ENCODE data around the gene DAB2IP. TPM values are rescaled to one million over a fixed set of nuclear protein-coding genes. Genes with fewer than 3 reads are reported as not detected.
"Not testable (repeated sequence)": the region's sequence is repeated elsewhere in the genome, so short reads cannot be mapped to it uniquely, and the experiment has no call there.

DAB2IP gene
- total RNA-seq, 2 experiments from 2014 or later, result not detected

DNA sequence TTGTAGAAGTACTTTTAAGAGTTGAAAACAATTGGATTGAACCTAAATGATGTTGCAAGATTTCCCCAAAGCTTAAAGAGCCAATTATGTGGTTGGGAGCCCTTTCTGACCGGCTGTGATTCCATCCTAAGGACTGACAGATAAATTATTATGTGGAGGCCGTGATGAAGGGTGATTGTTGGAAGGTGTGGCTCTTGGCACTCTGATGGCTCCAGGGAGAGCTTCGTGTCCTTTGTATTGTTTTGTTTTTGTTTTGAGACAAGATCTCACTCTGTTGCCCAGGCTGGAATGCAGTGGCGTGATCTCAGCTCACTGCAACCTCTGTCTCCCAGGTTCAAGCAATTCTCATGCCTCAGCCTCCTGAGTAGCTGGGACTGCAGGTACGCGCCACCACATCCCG is 32.5 kb upstream of the DAB2IP start:
- POLR2A ChIA-PET, H3K4me3 Mint-ChIP-seq: not testable (repeated sequence)

DNA sequence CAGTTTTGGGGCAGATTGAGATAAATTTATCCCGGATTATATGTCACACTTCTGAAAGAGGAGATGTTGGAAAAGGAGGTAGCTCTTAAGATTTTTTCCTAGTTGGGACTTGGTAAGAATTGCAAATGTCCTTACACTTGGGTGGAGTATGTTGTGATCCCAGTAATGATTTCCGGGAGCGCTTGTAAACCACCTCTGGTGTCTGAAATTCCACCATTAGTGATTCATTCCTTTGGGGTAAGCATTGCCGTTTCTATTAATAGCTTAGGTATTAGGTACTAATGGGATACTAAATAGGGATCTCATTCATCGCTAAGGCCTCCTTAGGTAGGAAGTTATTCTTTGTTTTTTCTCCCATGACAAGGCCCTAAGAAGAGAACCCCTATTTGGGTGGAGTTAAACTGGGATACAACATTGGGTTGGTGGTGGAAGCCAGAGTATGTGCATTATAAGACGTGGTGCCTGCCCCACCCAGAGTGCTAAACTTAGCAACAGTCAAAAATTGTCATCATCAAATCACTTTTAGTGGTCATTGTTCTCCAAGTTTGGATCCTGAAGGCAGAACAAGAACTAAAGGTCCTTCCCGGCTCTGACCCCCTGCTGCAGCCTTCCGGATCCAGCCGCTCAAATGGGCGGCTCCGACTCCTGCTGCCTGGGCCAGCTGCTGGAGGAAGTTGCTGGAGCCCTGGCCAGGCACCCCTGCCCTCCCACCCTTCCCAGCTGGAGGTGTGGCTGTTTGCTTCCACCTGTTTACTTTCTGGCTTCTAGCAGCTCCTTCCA is 31.7 kb upstream of the DAB2IP start:
- Mint-ChIP-seq H3K4me3 (no peak overlapping the region), H3K27me3 (peaks cover 5% of the 10 kb centered on the region), H3K4me1 (no peaks in the 10 kb centered on the region), H3K9me3 (no peaks in the 10 kb centered on the region), H3K36me3 (ENCODE audit: low read depth) (no peaks in the 10 kb centered on the region), H3K27ac (no peak overlapping the region)
- POLR2A ChIA-PET, result no interaction called here
- CTCF ChIA-PET, result no interaction called here
- no peak for DNase-seq

More for the DNA sequence above, 32.5 kb upstream of the DAB2IP start:
- H3K36me3 Mint-ChIP-seq (ENCODE audit: low read depth); H3K9me3 Mint-ChIP-seq; H3K27me3 Mint-ChIP-seq; CTCF ChIA-PET; H3K4me1 Mint-ChIP-seq; H3K27ac Mint-ChIP-seq; DNase-seq: not testable (repeated sequence)

- CTCF ChIA-PET, result no interaction called here
Observed at GRCh38 chr9:121620325-121620673, 31.1 kb upstream of the DAB2IP start.

GRCh38 chr9:121620777-121621449 is 30.5 kb upstream of the DAB2IP start:
- Mint-ChIP-seq H3K4me1 (no peaks in the 10 kb centered on the region), H3K36me3 (ENCODE audit: low read depth) (no peaks in the 10 kb centered on the region), H3K27ac (no peak overlapping the region), H3K4me3 (no peak overlapping the region), H3K27me3 (peaks cover 3% of the 10 kb centered on the region), H3K9me3 (no peaks in the 10 kb centered on the region)
- ChIA-PET CTCF (no interaction called here), POLR2A (no interaction called here)
- DNase-seq, result no peak

More at GRCh38 chr9:121620325-121620673, 31.1 kb upstream of the DAB2IP start:
- Mint-ChIP-seq H3K4me1 (no peaks in the 10 kb centered on the region), H3K36me3 (ENCODE audit: low read depth) (no peaks in the 10 kb centered on the region), H3K9me3 (no peaks in the 10 kb centered on the region), H3K27ac (no peak overlapping the region), H3K4me3 (no peak overlapping the region), H3K27me3 (peaks cover 3% of the 10 kb centered on the region)
- POLR2A ChIA-PET, result no interaction called here
- DNase-seq, result no peak

DNA sequence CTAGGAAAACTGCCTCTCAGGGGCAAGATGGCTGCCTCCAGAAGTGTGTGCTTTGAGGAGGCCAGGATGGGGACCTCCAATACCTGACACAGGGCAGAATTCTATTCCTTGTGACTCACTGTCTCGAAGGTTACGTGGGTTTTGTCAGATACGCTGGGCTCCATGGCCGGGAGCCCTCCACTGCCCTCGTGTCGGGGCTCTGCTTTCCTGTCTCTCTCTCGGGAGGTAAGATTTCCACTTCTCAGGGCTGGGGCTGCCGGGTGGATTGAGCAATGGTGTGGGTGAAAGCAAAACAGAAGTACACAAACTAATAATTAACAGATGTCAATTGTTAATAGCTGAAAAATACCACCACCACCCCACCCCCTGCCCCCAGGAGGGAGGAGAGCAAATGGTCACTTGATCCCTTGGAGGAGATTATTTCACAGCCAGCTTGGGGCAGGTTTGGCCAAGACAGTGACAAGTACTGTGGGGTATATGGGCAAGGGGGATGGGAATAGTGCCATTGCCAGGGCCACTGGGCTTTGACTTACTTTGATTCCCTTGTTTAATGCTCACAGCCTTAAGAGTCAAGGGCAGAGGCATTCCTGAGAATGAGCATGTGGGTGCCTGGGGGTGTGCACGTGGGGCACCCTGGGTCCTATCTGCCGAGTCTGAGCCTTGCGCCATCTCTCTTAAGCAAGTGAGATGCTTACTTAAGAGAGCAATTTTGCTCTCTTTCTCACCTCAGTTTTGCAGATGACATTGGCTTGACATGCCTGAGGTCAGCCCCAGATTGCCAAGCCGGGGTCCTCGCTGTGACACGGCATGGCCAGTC is 28.8 kb upstream of the DAB2IP start:
- ChIA-PET POLR2A (no interaction called here), CTCF (no interaction called here)
- DNase-seq, result no peak
- Mint-ChIP-seq H3K27me3 (peaks cover 6% of the 10 kb centered on the region), H3K4me1 (no peaks in the 10 kb centered on the region), H3K4me3 (no peak overlapping the region), H3K27ac (no peak overlapping the region), H3K36me3 (ENCODE audit: low read depth) (no peaks in the 10 kb centered on the region), H3K9me3 (no peaks in the 10 kb centered on the region)

DNA sequence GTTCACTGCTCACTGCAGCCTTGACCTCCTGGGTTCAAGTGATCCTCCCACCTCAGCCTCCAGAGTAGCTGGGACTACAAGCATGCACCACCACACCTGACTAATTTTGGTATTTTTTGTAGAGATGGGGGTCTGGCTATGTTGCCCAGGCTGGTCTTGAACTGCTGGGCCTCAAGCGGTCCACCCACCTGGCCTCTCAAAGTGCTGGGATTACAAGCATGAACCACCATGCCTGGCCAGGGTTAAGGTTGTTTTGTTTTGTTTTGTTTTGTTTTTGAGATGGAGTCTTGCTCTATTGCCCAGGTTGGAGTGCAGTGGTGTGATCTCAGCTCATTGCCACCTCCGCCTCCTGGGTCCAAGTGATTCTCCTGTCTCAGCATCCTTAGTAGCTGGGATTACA is 28.0 kb upstream of the DAB2IP start:
- H3K27me3 Mint-ChIP-seq; H3K36me3 Mint-ChIP-seq (ENCODE audit: low read depth); H3K27ac Mint-ChIP-seq; H3K4me3 Mint-ChIP-seq; H3K4me1 Mint-ChIP-seq; POLR2A ChIA-PET; DNase-seq; H3K9me3 Mint-ChIP-seq; CTCF ChIA-PET: not testable (repeated sequence)

GRCh38 chr9:121625590-121625989 is 25.8 kb upstream of the DAB2IP start:
- CTCF ChIA-PET, result no interaction called here
- no peak for DNase-seq
- Mint-ChIP-seq H3K36me3 (ENCODE audit: low read depth) (no peaks in the 10 kb centered on the region), H3K27ac (no peak overlapping the region), H3K4me3 (no peak overlapping the region), H3K9me3 (no peaks in the 10 kb centered on the region), H3K27me3 (peaks cover 5% of the 10 kb centered on the region), H3K4me1 (no peaks in the 10 kb centered on the region)
- POLR2A ChIA-PET, result no interaction called here

GRCh38 chr9:121626012-121626411 is 25.4 kb upstream of the DAB2IP start:
- no peaks in the 10 kb centered on the region for H3K9me3 Mint-ChIP-seq
- no peak overlapping the region for H3K4me3 Mint-ChIP-seq
- DNase-seq, result no peak
- H3K27ac Mint-ChIP-seq, result no peak overlapping the region
- CTCF ChIA-PET, result no interaction called here
- no peaks in the 10 kb centered on the region for H3K36me3 Mint-ChIP-seq (ENCODE audit: low read depth)
- POLR2A ChIA-PET, result no interaction called here
- H3K4me1 Mint-ChIP-seq, result no peaks in the 10 kb centered on the region
- H3K27me3 Mint-ChIP-seq, result peaks cover 4% of the 10 kb centered on the region

DNA sequence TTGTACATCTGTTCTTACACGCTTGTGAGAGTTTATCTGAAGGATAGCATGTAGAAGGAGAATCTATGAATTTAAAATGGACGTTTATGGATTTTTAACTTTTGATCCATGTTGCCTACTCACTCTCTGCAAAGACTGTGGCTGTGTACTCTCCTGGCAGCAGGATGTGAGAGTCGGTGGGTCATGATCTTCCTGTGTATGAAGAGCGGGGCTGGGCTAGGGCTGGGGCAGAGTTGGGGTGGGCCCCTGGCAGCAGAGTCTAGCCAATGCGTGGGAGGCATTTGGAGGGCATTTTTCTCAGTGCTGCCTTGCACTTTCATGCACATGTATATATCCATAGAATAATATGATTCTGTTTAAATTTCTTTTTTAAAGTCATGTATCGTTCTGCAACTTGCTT is 24.0 kb upstream of the DAB2IP start:
- CTCF ChIA-PET, result no interaction called here

DNA sequence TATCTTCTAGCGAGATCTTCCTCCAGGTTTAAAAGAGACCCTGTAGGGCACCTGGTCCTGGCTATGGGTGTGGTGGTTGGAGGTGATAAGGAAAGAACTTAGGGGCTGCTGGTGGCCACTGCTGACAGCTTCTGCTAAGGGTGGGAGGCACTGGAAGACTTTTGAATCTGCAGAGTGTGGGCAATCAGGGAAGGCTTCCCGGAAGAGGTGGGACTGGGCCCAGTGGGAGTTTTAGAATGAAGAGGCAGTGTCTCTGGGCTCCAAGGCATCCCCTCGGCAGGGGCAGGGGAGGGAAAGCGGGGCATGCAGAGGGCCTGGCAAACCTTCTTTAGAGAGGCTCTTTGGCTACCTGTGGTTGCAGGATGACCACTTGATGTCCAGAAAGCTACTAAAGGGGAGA is 23.0 kb upstream of the DAB2IP start:
- Mint-ChIP-seq H3K4me3 (no peak overlapping the region), H3K36me3 (ENCODE audit: low read depth) (no peaks in the 10 kb centered on the region), H3K27me3 (peaks cover 4% of the 10 kb centered on the region), H3K9me3 (no peaks in the 10 kb centered on the region), H3K4me1 (no peaks in the 10 kb centered on the region), H3K27ac (no peak overlapping the region)
- ChIA-PET POLR2A (no interaction called here), CTCF (no interaction called here)
- no peak for DNase-seq

More for the DNA sequence above, 24.0 kb upstream of the DAB2IP start:
- Mint-ChIP-seq H3K36me3 (ENCODE audit: low read depth) (no peaks in the 10 kb centered on the region), H3K9me3 (no peaks in the 10 kb centered on the region), H3K4me1 (no peaks in the 10 kb centered on the region), H3K4me3 (no peak overlapping the region), H3K27me3 (peaks cover 4% of the 10 kb centered on the region), H3K27ac (no peak overlapping the region)
- POLR2A ChIA-PET, result no interaction called here
- DNase-seq, result no peak

- Mint-ChIP-seq H3K27me3 (peaks cover 3% of the 10 kb centered on the region), H3K4me1 (no peaks in the 10 kb centered on the region), H3K9me3 (no peaks in the 10 kb centered on the region), H3K27ac (no peak overlapping the region), H3K36me3 (ENCODE audit: low read depth) (no peaks in the 10 kb centered on the region), H3K4me3 (no peak overlapping the region)
- CTCF ChIA-PET, result no interaction called here
- DNase-seq, result no peak
- POLR2A ChIA-PET, result no interaction called here
Observed at GRCh38 chr9:121631115-121631514, 20.3 kb upstream of the DAB2IP start.

DNA sequence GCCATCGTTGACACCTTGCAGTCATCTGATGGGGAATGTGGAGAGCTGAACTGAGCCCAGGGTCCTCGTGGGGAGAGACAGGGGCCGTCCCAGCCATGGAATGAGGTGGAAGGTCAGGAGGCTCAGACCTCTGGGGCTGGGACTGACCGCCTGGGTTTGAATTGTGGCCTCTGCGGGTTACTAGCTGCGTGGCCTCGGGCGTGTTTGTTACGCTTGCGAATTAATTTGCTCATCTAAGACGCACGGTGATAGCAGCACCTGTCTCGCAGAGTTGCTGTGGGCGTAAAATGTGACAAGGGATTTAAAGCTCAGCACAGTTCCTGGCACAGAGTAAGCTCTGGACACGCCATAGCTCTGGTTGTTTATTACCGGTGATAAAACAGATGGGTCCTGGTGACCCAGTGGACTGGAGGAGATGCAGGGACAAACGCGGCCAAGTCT is 19.4 kb upstream of the DAB2IP start:
- no peaks in the 10 kb centered on the region for H3K9me3 Mint-ChIP-seq
- H3K27ac Mint-ChIP-seq, result no peak overlapping the region
- no peak overlapping the region for H3K4me3 Mint-ChIP-seq

DNA sequence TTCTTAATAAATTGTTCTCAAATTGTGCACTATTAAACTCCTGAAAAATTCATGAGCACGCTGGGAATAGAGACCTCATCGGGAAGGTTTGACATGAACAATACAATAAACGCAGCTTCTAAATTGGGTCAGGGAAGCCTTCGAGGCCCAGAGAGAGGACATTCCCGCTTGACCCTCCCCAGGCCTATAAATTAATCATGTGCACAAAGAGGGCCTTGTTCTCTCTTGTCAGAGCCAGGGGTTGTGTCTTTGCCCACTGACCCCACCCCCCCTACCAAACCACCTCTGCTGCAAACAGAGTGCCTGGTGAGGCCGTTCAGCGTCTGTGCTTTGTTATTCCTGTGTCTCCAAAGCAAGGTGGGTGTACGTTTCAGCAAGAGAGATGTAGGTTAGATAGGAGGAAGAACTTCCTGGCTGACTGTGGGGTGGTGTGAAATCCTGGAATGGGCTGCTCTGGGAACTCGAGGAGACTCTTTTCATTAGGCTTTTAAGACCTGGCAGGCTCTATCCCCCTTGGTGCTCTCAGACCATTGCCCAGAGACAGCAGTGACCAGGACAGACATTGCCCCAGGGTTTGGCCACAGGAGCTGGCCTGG is 18.2 kb upstream of the DAB2IP start:
- no peak for DNase-seq
- Mint-ChIP-seq H3K4me1 (no peaks in the 10 kb centered on the region), H3K9me3 (no peaks in the 10 kb centered on the region), H3K36me3 (ENCODE audit: low read depth) (no peaks in the 10 kb centered on the region), H3K27me3 (peaks cover 2% of the 10 kb centered on the region), H3K27ac (no peak overlapping the region), H3K4me3 (no peak overlapping the region)
- POLR2A ChIA-PET, result no interaction called here
- CTCF ChIA-PET, result no interaction called here

More for the DNA sequence above, 19.4 kb upstream of the DAB2IP start:
- POLR2A ChIA-PET, result interaction anchor here (0.7 kb wide), 1 partner anchor 465 kb away, joined by 3 read pairs; no protein-coding TSS in a partner anchor
- Mint-ChIP-seq H3K4me1 (no peaks in the 10 kb centered on the region), H3K27me3 (peaks cover 2% of the 10 kb centered on the region), H3K36me3 (ENCODE audit: low read depth) (no peaks in the 10 kb centered on the region)
- CTCF ChIA-PET, result no interaction called here
- DNase-seq, result no peak

Data from activated CD4-positive, alpha-beta memory T cell treated with anti-CD3 and anti-CD28 coated beads, Interleukin-2, amount 10 ng/mL, durations not matched to agents 7 days and 5 days (primary cell).